HepG2 (cell line): ENCODE results near the gene DHX8. TPM values are rescaled to one million over a fixed set of nuclear protein-coding genes. Genes with fewer than 3 reads are reported as not detected.

Source experiments
- CBX2 ChIP-seq, 2 experiments: fragments of 200-600 bp in 1 of 2; sonication (generic); formaldehyde crosslinking in 1 of 2; IDR thresholded peaks; 2 replicates each; pipeline versions ENCODE4 v1.7.0 to v1.8.1; 2018 to 2022; ENCODE audit warnings: low read depth in 2 of 2, low read length in 1 of 2, mild to moderate bottlenecking in 1 of 2, missing genetic modification reagents in 1 of 2
- CHD4 ChIP-seq: fragments of 200-600 bp; sonication (generic); IDR thresholded peaks from 2 replicates; pipeline ENCODE4 v1.7.0; 2017; ENCODE audit warnings: mild to moderate bottlenecking, low read length, borderline replicate concordance
- KAT7 ChIP-seq: IDR thresholded peaks from 2 replicates; pipeline ENCODE4 v1.6.1; 2018; ENCODE audit warnings: borderline replicate concordance, missing compliant biosample characterization
- NFIB ChIP-seq: sonication (generic); formaldehyde crosslinking; IDR thresholded peaks from 2 replicates; pipeline ENCODE4 v1.9.0; 2021; ENCODE audit warnings: missing genetic modification reagents, mild to moderate bottlenecking, borderline replicate concordance
- SATB2 ChIP-seq: sonication (generic); formaldehyde crosslinking; IDR thresholded peaks from 2 replicates; pipeline ENCODE4 v1.5.0; 2020; ENCODE audit warnings: missing genetic modification reagents
- XRCC5 ChIP-seq: fragments of 200-400 bp; formaldehyde crosslinking; optimal IDR thresholded peaks from 2 replicates; pipeline ENCODE3; 2017; ENCODE audit warnings: mild to moderate bottlenecking, low read length
- ZMYM4 ChIP-seq: sonication (generic); formaldehyde crosslinking; IDR thresholded peaks from 2 replicates; pipeline ENCODE4 v1.8.1; 2023; ENCODE audit warnings: mild to moderate bottlenecking, missing genetic modification reagents
- ZNF253 ChIP-seq: sonication (generic); formaldehyde crosslinking; IDR thresholded peaks from 2 replicates; pipeline ENCODE4 v1.8.0; 2022; ENCODE audit warnings: mild to moderate bottlenecking, missing genetic modification reagents, borderline replicate concordance
- ZNF768 ChIP-seq: sonication (generic); formaldehyde crosslinking; IDR thresholded peaks from 2 replicates; pipeline ENCODE4 v1.4.0; 2020; ENCODE audit warnings: missing genetic modification reagents
- polyA plus RNA-seq, 8 experiments: library from polyadenylated mRNA; depleted of rRNA in 3 of 8; stranded (reverse) in 7 of 8; unstranded in 1 of 8; fragments of >200 nt; fragmentation: Illumina TruSeq in 4 of 8; extraction: Trizol in 4 of 8; gene quantifications; 2 replicates each; pipeline versions ENCODE4 v1.2.1 to v1.2.3, GENCODE V29; 2011 to 2016; ENCODE audit warnings: low read depth in 4 of 8, missing spikeins in 1 of 8, mixed read lengths in 1 of 8; ENCODE audit not compliant: insufficient read depth in 1 of 8
- total RNA-seq, 5 experiments: library from RNA; depleted of rRNA; stranded (reverse); fragments of >200 nt; fragmentation: Illumina TruSeq; extraction: Trizol; gene quantifications; 2 replicates each; pipeline ENCODE4 v1.2.3, GENCODE V29; 2016; ENCODE audit warnings: low read depth in 1 of 5
- TF ChIP-seq, protein P1 (sequence below): fragments of 450-650 bp; IDR thresholded peaks from 2 replicates; pipeline ENCODE4 v1.6.1; 2017; ENCODE audit warnings: mild to moderate bottlenecking
- TF ChIP-seq, protein P2 (sequence below): sonication (generic); formaldehyde crosslinking; IDR thresholded peaks from 2 replicates; pipeline ENCODE4 v1.8.1; 2023; ENCODE audit warnings: mild to moderate bottlenecking, missing genetic modification reagents
- TF ChIP-seq, protein P3 (sequence below): sonication (generic); formaldehyde crosslinking; IDR thresholded peaks from 2 replicates; pipeline ENCODE4 v1.5.0; 2020; ENCODE audit warnings: mild to moderate bottlenecking, missing genetic modification reagents
- TF ChIP-seq, protein P4 (sequence below): sonication (generic); formaldehyde crosslinking; IDR thresholded peaks from 2 replicates; pipeline ENCODE4 v1.8.1; 2023; ENCODE audit warnings: mild to moderate bottlenecking, inconsistent platforms, moderate library complexity, missing genetic modification reagents, borderline replicate concordance
- TF ChIP-seq, protein P5 (sequence below): IDR thresholded peaks from 2 replicates; pipeline ENCODE4 v1.6.1; 2016; ENCODE audit warnings: missing compliant biosample characterization, missing genetic modification reagents, borderline replicate concordance
- TF ChIP-seq, protein P6 (sequence below): sonication (generic); formaldehyde crosslinking; IDR thresholded peaks from 2 replicates; pipeline ENCODE4 v1.5.1; 2020; ENCODE audit warnings: mild to moderate bottlenecking, missing genetic modification reagents, moderate library complexity
- TF ChIP-seq, protein P7 (sequence below): IDR thresholded peaks from 2 replicates; pipeline ENCODE4 v1.6.1; 2012; ENCODE audit warnings: inconsistent platforms

The DHX8 gene
- total and polyA plus RNA-seq, 2 of the 13 experiments (the other 11 are each of a cell fraction or from before 2014, with no cell fraction given): 24.8 to 48.9 TPM

DNA sequence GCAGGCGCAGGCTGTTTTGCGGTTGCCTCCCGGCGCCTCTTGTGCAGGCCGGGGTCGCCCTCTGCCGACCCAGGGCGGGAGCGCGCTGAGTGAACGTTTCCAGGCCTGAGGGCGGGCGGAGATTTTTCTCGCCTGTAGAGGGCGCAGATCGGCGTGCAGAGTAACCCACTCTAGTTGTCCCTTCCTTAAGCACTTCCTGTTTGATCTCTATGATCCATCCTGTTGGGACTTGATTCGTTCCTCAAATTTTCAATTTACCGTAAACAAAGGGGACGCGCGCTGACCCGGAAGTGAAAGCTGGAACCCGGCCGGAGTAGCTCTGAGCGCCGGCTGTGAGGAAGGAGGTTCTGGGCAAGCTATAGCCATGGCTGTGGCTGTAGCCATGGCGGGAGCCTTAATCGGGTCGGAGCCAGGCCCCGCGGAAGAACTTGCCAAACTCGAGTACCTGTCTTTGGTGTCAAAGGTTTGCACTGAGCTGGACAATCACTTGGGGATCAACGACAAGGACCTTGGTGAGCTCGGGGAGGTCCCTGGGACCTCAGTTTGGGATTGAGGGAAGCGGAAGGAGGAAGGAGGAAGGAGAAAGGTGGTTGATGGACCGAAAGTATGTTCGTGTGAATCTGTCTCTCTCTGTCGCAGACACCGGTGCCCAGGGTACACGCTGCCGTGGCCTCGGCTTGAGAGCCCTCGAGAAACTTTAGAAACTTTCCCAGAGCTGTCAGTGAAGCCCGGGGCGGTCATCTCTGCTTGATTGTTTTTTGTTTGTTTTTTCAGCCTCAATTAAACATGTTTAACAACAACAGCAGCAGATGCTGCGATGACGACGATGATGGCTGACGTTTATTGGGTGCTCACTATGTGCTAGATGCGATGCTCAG, at the start of gene DHX8 (continued):
- TF ChIP-seq, protein P1, sequence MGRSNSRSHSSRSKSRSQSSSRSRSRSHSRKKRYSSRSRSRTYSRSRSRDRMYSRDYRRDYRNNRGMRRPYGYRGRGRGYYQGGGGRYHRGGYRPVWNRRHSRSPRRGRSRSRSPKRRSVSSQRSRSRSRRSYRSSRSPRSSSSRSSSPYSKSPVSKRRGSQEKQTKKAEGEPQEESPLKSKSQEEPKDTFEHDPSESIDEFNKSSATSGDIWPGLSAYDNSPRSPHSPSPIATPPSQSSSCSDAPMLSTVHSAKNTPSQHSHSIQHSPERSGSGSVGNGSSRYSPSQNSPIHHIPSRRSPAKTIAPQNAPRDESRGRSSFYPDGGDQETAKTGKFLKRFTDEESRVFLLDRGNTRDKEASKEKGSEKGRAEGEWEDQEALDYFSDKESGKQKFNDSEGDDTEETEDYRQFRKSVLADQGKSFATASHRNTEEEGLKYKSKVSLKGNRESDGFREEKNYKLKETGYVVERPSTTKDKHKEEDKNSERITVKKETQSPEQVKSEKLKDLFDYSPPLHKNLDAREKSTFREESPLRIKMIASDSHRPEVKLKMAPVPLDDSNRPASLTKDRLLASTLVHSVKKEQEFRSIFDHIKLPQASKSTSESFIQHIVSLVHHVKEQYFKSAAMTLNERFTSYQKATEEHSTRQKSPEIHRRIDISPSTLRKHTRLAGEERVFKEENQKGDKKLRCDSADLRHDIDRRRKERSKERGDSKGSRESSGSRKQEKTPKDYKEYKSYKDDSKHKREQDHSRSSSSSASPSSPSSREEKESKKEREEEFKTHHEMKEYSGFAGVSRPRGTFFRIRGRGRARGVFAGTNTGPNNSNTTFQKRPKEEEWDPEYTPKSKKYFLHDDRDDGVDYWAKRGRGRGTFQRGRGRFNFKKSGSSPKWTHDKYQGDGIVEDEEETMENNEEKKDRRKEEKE: no peak
- no peak for TF ChIP-seq KAT7 (CRISPR knock-in tag)
- TF ChIP-seq CBX2 (IDR thresholded peaks at IDR 0.05; ENCODE audit: low read depth, low read length): no peak
- no peak for TF ChIP-seq CBX2 (CRISPR knock-in tag; IDR thresholded peaks at IDR 0.05; ENCODE audit: low read depth)
- TF ChIP-seq, protein P2, sequence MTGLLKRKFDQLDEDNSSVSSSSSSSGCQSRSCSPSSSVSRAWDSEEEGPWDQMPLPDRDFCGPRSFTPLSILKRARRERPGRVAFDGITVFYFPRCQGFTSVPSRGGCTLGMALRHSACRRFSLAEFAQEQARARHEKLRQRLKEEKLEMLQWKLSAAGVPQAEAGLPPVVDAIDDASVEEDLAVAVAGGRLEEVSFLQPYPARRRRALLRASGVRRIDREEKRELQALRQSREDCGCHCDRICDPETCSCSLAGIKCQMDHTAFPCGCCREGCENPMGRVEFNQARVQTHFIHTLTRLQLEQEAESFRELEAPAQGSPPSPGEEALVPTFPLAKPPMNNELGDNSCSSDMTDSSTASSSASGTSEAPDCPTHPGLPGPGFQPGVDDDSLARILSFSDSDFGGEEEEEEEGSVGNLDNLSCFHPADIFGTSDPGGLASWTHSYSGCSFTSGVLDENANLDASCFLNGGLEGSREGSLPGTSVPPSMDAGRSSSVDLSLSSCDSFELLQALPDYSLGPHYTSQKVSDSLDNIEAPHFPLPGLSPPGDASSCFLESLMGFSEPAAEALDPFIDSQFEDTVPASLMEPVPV (CRISPR knock-in tag): no peak
- TF ChIP-seq, protein P3, sequence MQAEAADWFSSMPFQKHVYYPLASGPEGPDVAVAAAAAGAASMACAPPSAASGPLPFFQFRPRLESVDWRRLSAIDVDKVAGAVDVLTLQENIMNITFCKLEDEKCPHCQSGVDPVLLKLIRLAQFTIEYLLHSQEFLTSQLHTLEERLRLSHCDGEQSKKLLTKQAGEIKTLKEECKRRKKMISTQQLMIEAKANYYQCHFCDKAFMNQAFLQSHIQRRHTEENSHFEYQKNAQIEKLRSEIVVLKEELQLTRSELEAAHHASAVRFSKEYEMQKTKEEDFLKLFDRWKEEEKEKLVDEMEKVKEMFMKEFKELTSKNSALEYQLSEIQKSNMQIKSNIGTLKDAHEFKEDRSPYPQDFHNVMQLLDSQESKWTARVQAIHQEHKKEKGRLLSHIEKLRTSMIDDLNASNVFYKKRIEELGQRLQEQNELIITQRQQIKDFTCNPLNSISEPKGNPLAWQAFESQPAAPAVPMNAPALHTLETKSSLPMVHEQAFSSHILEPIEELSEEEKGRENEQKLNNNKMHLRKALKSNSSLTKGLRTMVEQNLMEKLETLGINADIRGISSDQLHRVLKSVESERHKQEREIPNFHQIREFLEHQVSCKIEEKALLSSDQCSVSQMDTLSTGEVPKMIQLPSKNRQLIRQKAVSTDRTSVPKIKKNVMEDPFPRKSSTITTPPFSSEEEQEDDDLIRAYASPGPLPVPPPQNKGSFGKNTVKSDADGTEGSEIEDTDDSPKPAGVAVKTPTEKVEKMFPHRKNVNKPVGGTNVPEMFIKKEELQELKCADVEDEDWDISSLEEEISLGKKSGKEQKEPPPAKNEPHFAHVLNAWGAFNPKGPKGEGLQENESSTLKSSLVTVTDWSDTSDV: peak; percentile 70; the same call in 1 of the 2 replicates
- TF ChIP-seq, protein P4, sequence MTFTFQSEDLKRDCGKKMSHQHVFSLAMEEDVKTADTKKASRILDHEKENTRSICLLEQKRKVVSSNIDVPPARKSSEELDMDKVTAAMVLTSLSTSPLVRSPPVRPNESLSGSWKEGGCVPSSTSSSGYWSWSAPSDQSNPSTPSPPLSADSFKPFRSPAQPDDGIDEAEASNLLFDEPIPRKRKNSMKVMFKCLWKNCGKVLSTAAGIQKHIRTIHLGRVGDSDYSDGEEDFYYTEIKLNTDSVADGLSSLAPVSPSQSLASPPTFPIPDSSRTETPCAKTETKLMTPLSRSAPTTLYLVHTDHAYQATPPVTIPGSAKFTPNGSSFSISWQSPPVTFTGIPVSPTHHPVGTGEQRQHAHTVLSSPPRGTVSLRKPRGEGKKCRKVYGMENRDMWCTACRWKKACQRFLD (CRISPR knock-in tag): no peak
- TF ChIP-seq, protein P5, sequence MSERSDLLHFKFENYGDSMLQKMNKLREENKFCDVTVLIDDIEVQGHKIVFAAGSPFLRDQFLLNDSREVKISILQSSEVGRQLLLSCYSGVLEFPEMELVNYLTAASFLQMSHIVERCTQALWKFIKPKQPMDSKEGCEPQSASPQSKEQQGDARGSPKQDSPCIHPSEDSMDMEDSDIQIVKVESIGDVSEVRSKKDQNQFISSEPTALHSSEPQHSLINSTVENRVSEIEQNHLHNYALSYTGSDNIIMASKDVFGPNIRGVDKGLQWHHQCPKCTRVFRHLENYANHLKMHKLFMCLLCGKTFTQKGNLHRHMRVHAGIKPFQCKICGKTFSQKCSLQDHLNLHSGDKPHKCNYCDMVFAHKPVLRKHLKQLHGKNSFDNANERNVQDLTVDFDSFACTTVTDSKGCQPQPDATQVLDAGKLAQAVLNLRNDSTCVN (CRISPR knock-in tag): no peak
- TF ChIP-seq ZMYM4 (CRISPR knock-in tag): peak; percentile 98
- TF ChIP-seq ZNF253 (CRISPR knock-in tag): no peak
- TF ChIP-seq NFIB (CRISPR knock-in tag): no peak
- TF ChIP-seq ZNF768 (CRISPR knock-in tag): peak; percentile 71; the same call in 1 of the 2 replicates
- TF ChIP-seq, protein P6, sequence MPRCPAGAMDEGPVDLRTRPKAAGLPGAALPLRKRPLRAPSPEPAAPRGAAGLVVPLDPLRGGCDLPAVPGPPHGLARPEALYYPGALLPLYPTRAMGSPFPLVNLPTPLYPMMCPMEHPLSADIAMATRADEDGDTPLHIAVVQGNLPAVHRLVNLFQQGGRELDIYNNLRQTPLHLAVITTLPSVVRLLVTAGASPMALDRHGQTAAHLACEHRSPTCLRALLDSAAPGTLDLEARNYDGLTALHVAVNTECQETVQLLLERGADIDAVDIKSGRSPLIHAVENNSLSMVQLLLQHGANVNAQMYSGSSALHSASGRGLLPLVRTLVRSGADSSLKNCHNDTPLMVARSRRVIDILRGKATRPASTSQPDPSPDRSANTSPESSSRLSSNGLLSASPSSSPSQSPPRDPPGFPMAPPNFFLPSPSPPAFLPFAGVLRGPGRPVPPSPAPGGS (CRISPR knock-in tag): peak; percentile 75
- TF ChIP-seq SATB2 (CRISPR knock-in tag): 0 out of 2 replicates have a peak, but pooled peaks have one; percentile 74
- TF ChIP-seq, protein P7, sequence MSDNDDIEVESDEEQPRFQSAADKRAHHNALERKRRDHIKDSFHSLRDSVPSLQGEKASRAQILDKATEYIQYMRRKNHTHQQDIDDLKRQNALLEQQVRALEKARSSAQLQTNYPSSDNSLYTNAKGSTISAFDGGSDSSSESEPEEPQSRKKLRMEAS: peak; percentile 92
- TF ChIP-seq XRCC5: peak; percentile 100
- TF ChIP-seq CHD4: no peak
